Mesodermal cell (in vitro differentiated cells): ENCODE results near the gene INAFM1.
"Not testable (repeated sequence)": the region's sequence is repeated elsewhere in the genome, so short reads cannot be mapped to it uniquely, and the experiment has no call there.

Experiments used
- H3K27ac ChIP-seq: 2 replicates; pipeline ENCODE4 v1.7.0; 2013; ENCODE audit warnings: mild to moderate bottlenecking, low read depth, low read length, moderate library complexity; ENCODE audit not compliant: severe bottlenecking
- H3K36me3 ChIP-seq: 2 replicates; pipeline ENCODE4 v1.7.1; 2013; ENCODE audit warnings: mild to moderate bottlenecking, low read length, moderate library complexity; ENCODE audit not compliant: control insufficient read depth, insufficient read depth
- H3K4me1 ChIP-seq: one replicate; pipeline ENCODE4 v1.7.1; 2013; ENCODE audit warnings: mild to moderate bottlenecking, low read length; ENCODE audit not compliant: insufficient read depth, control insufficient read depth, poor library complexity, severe bottlenecking
- H3K4me3 ChIP-seq: 2 replicates; pipeline ENCODE4 v1.7.0; 2013; ENCODE audit warnings: low read length, control low read depth, mild to moderate bottlenecking; ENCODE audit not compliant: insufficient read depth, poor library complexity, severe bottlenecking; ENCODE audit errors: extremely low read depth
- H3K9me3 ChIP-seq: 2 replicates; pipeline ENCODE4 v1.7.1; 2013; ENCODE audit warnings: mild to moderate bottlenecking, low read length, moderate library complexity; ENCODE audit not compliant: control insufficient read depth
- WGBS, 2 experiments: methylation state at CpG; one replicate each; pipeline ENCODE4 v1.1.5; 2013; ENCODE audit warnings: missing lambda C conversion rate in 2 of 2; ENCODE audit not compliant: insufficient coverage in 2 of 2; 5-methylcytosine and 5-hydroxymethylcytosine counted together

Gene INAFM1

DNA sequence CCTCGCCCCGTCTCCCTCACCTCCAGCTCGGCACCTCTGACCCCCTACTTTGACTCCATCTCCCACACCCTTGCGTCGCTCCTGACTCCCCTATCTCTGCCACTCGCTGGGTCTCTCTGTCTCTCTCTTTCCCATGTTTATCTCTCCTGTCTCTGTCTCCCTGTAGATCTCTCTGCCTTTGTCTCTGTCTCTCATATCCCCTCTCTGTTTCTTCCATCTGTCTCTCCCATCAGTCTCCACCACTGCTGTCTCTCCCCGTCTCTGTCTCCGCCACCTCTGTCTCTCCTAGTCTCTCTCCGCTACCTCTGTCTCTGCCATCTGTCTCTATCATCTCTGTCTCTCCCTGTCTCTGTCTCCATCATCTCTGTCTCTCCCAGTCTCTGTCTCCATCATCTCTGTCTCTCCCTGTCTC, 31.3 kb upstream of the INAFM1 start:
- Histone ChIP-seq H3K4me3 (peak overlapping the region; percentile 18), H3K9me3 (no peaks in the 10 kb centered on the region), H3K36me3 (no peaks in the 10 kb centered on the region), H3K27ac (no peak overlapping the region), H3K4me1 (peaks cover 17% of the 10 kb centered on the region)
- 28 to 34% methylated on average over 6 to 7 of the region's 9 CpGs for WGBS, 2 experiments

DNA sequence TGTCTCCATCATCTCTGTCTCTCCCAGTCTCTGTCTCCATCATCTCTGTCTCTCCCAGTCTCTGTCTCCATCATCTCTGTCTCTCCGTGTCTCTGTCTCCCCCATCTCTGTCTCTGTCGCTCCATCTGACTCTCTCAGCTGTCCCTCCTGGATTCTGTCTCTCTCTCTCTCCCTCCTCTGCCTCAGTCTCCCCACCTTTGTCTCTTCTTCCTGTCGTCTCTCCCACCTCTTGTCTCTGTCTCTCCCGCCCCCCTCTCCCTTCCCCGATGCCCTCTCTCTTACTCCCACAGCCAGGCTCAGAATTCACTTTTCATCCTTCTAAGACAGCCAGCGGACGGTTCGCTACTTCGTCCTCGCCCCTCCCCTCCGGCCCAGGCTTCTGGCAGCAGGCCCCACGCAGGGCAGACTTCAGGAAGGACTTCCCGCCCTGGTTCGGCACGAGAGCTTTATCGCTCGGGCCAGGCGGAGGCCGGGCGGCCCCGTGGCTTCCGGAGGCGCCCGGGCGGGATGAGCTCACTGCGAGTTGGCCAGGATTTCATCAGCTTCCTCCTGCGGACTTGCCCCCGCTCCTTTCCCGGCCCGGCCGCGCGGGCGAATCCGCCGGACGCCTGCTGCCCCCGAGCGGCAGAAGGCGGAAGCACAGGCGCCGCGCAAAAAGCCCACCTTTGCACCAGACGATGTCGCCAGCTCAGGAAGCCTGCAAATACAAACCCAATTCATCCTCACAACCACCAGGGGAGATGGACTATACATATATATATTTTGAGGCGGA, 30.7 kb upstream of the INAFM1 start:
- Histone ChIP-seq H3K9me3 (no peaks in the 10 kb centered on the region), H3K36me3 (no peaks in the 10 kb centered on the region), H3K4me3 (peak overlapping the region; percentile 18), H3K27ac (peak overlapping the region; percentile 92), H3K4me1 (peaks cover 14% of the 10 kb centered on the region)
- WGBS, 2 experiments = 2 to 5% methylated on average over 22 to 39 of the region's 46 CpGs

DNA sequence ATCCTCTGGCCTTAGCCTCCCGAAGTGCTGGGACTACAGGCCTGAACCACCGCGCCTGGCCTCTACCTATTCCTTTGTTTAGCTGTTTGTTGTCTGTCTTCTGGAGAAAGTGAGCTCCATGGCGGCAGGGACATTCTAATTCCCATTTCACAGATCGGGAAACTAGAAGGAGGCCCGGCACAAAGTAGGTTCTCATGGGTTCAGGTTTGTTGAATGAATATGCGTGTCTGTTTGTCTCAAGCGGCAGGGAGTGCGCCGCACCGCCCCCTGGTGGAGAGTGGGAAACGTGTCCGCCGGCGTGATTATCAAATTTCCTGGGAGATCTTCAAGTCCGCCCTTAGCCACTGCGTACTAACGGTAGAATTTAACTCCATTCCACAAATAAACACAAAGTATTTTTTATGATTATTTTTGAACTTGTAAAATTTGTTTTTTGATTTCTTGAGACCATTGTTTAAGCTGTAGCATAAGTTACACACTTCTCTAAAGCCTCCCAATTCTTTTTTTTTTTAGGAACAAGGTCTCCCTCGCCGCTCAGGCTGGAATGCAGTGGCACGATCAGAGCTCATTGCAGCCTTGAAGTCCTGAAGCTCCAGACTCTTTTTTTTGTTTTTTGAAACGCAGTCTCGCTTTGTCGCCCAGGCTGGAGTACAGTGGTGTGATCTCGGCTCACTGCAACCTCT, 27.2 kb upstream of the INAFM1 start:
- Histone ChIP-seq H3K27ac (no peak overlapping the region), H3K4me1 (peaks cover 3% of the 10 kb centered on the region), H3K9me3 (no peaks in the 10 kb centered on the region), H3K4me3 (no peak overlapping the region), H3K36me3 (no peaks in the 10 kb centered on the region)
- WGBS, 2 experiments = 58 to 68% methylated on average over 10 to 19 of the region's 25 CpGs

DNA sequence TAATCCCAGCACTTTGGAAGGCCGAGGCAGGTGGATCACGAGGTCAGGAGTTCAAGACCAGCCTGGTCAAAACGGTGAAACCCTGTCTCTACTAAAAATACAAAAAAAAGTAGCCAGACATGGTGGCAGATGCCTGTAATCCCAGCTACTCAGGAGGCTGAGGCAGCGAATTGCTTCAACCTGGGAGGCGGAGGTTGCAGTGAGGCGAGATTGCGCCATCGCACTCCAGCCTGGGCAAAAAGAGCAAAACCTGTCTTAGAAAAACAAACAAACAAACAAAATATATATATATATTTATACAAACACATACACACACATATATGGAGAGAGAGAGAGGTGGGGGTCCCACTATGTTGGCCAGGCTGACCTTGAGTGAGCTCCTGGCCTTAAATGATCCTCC, 21.7 kb upstream of the INAFM1 start:
- H3K27ac ChIP-seq, H3K4me3 ChIP-seq, H3K36me3 ChIP-seq, H3K9me3 ChIP-seq: not testable (repeated sequence)
- 85 to 96% methylated on average over 5 of the region's 8 CpGs for WGBS, 2 experiments
- peaks cover 12% of the 10 kb centered on the region for H3K4me1 ChIP-seq

DNA sequence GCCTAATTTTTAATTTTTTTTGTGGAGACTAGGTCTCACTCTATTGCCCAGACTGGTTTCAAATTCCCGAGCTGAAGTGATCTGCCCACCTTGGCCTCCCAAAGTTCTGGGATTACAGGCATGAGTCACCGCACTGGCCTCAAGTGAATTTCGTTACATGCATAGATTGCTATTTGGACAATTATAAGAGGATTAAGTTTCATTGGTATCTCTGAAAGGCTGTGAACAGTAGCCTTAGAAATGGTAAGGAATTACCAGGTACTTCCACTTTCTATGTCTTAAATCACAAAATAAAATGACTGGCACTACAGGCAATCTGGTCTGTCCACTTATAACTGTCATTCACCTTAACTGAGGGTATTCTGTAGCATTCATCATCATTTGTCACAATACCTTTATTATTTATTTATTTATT, 21.2 kb upstream of the INAFM1 start:
- Histone ChIP-seq H3K9me3 (no peaks in the 10 kb centered on the region), H3K4me3 (no peak overlapping the region), H3K4me1 (peaks cover 16% of the 10 kb centered on the region), H3K27ac (peak overlapping the region; percentile 41), H3K36me3 (peaks cover under 1% of the 10 kb centered on the region)
- WGBS, 2 experiments = 89 to 90% methylated on average over 3 of the region's 3 CpGs

DNA sequence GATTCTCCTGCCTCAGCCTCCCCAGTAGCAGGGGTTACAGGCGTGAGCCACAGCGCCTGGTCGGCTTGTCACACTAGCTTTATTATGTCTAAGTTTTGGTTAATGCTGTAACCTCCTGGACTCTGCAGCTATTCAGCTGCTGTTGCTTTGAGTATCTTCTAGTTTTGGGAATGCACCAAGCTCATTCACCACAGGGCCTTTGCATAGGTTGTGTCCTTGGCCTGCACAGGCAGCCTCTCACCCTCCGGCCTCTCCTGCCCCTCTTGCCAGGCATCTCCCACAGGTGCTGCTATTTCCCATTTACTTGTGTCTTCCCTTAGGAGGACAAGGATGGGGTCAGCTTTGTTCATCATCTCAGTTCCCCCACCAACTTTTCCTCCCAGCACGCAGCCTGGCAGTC, 20.7 kb upstream of the INAFM1 start:
- WGBS, 2 experiments = 94% methylated on average over 3 of the region's 5 CpGs; no CpG with 5 or more reads in 1 of the 2 experiments
- H3K9me3 ChIP-seq = no peaks in the 10 kb centered on the region
- H3K36me3 ChIP-seq = peaks cover 6% of the 10 kb centered on the region
- H3K4me1 ChIP-seq = peaks cover 21% of the 10 kb centered on the region
- H3K27ac ChIP-seq = peak overlapping the region; percentile 41
- no peak overlapping the region for H3K4me3 ChIP-seq

DNA sequence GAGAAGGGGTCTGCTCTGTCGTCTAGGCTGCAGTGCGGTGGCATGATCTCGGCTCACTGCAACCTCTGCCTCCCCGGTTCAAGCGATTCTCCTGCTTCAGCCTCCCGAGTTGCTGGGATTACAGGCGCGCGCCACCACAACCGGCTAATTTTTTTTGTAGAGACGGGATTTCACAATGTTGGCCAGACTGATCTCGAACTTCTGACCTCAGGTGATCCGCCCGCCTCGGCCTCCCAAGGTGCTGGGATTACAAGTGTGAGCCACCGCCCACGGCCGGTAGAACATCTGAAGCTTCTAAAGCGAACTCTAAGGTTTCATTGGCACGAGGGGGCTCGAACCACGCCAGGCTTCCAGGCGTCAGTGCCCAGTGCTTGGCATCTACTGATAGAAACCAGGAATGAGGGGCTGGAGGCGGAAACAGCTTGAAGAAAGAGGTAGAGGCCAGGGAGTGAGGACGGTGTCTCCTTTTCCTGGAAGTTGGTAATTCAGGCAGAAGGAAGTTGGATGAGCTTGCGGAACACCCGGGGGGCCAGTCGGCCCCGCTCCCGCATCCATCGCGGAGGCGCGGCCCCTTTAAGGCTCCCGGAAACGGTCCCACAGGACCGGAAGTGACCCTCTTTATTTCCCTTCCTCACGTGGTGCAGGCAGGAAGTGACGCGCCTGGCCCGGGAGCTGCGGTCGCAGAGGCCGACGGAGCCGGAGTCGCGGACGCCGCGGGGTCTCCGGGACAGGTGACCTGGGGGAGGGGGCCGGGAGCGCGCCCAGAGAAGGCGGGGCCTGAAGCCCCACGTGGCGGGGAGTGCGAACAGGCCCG, 18.6 kb upstream of the INAFM1 start, which contains the start of gene CCDC9:
TSS of gene CCDC9 (plus strand) at position 647 of the 814 bp plus-strand sequence. CDS start 1,876 bp downstream, outside the sequence.
- peak within 1 kb of the TSS; percentile 97 for H3K27ac ChIP-seq
- WGBS, 2 experiments = 33 to 34% methylated on average over 51 to 54 of the region's 60 CpGs

DNA sequence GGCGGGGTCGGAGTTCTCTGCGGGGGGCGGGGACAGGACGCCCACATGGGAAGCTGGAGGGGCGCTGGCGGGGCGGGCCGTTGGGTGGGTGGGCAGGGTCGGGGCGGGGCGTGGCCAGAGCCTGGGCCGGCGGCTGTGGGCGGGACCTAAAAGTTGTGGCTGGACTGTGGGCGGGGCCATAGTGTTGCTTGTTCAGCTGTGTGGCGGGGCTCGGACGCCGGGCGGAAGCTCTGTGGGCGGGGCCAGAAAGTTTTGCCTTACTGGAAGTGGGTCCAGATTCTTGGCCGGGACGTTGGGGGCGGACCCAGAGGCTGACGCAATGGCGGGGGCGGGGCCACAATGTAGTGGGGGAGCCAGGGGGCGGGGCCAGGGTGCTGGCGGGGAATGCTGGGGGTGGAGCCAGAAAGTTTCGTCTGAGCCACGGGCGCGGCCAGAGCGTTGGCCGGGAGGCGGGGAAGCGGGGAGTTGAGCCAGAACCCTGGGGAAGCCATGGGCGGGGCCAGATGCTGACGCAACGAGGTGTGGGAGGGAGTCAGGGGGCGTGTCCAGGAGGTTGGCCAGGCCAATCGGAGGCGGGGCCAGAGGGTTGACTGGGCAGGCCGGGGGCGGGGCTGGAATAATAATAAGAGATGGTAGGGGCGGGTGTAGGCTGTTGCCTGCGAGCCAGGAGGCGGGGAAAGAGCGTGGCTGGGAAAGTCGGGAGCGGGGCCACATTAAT, 17.8 kb upstream of the INAFM1 start:
- H3K4me1 ChIP-seq = peaks cover 26% of the 10 kb centered on the region
- WGBS, 2 experiments = 0% methylated on average over 24 to 40 of the region's 52 CpGs
- H3K36me3 ChIP-seq = peaks cover 33% of the 10 kb centered on the region
- H3K9me3 ChIP-seq = no peaks in the 10 kb centered on the region
- peak overlapping the region; percentile 97 for H3K27ac ChIP-seq
- H3K4me3 ChIP-seq = peak overlapping the region; percentile 58

More for the DNA sequence above, 18.6 kb upstream of the INAFM1 start, which contains the start of gene CCDC9:
- H3K36me3 ChIP-seq = peaks cover 27% of the 10 kb centered on the region
- H3K4me1 ChIP-seq = peaks cover 26% of the 10 kb centered on the region
- H3K9me3 ChIP-seq = no peaks in the 10 kb centered on the region
- H3K4me3 ChIP-seq = peak within 1 kb of the TSS; percentile 58

DNA sequence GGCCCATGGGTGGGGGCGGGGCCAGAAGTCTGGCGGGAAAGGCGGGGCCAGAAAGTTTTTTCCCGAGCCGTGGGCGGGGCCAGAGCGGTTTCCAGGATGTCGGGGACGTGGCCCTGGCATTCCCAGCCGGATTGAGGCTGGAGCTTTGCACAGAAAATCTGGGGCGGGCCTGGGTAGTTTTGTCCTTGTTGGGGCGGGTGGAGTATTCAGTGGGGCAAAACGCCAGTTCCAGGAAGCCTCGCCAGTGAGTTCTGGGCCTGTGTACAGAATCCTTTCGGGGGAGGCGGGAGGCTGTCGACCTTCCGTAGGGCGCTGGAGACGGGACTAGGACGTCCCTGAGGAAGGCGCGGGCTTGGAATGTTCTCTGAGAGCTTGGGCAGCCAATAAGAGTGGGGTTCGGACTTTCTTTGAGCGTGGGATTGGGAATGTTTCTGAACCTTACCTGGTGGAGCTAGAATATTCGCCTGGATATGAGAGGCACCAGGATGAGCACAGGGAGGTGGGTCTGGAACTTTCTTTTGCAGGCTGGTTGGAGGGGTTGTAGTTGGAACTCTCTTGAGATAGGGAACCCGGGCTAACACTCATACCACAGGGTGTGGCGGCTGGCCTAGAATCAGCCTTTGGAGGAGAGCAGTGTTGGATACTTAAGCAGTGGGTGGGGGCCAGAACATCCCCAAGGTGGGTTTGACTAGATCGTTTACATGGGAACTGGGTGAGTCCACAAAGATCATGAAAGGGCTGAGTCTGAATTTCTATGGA, 17.1 kb upstream of the INAFM1 start:
- H3K9me3 ChIP-seq = no peaks in the 10 kb centered on the region
- H3K4me3 ChIP-seq = peak overlapping the region; percentile 58
- WGBS, 2 experiments = 4 to 7% methylated on average over 25 to 29 of the region's 29 CpGs
- peak overlapping the region; percentile 97 for H3K27ac ChIP-seq
- peaks cover 41% of the 10 kb centered on the region for H3K36me3 ChIP-seq
- peaks cover 26% of the 10 kb centered on the region for H3K4me1 ChIP-seq
